H1 (cell line): ENCODE results near the gene DRD1. TPM values are rescaled to one million over a fixed set of nuclear protein-coding genes. Genes with fewer than 3 reads are reported as not detected.

Experiments used
- CTCF ChIA-PET: fragments of 300-600 bp; sonication (Branson Sonifier 250); formaldehyde crosslinking; loops from one replicate; lab custom pipeline; 2021; ENCODE audit not compliant: partially characterized antibody; lab: Charles Lee
- POLR2A ChIA-PET: fragments of 300-600 bp; sonication (Branson Sonifier 250); formaldehyde crosslinking; loops from one replicate; lab custom pipeline; 2021; ENCODE audit warnings: inconsistent platforms; ENCODE audit not compliant: partially characterized antibody; lab: Charles Lee
- DNase-seq, 2 experiments: peaks; one replicate each; pipeline versions ENCODE4 v3.0.0 to v3.0.0-alpha.2; 2010 to 2022; ENCODE audit warnings: low spot score in 2 of 2, low read depth in 1 of 2, mixed read lengths in 1 of 2
- FAIRE-seq: peaks from 2 replicates; lab custom pipeline; 2011; peaks lifted over from hg19 to GRCh38; lab: Jason Lieb, UNC
- H2AFZ ChIP-seq: 2 replicates; pipeline ENCODE4 v1.8.1; 2012; ENCODE audit warnings: low read length, inconsistent platforms
- H2AK5ac ChIP-seq: 2 replicates; pipeline ENCODE4 v1.6.1; 2013; ENCODE audit warnings: low read depth, low read length
- H2BK120ac ChIP-seq: replicated peaks from 2 replicates; pipeline ENCODE3; 2013; ENCODE audit warnings: low read depth, low read length, inconsistent platforms
- H2BK12ac ChIP-seq: 2 replicates; pipeline ENCODE4 v1.6.1; 2013; ENCODE audit warnings: low read depth, low read length
- H2BK15ac ChIP-seq: 2 replicates; pipeline ENCODE4 v1.6.1; 2013; ENCODE audit warnings: low read length
- H2BK20ac ChIP-seq: 2 replicates; pipeline ENCODE4 v1.6.1; 2013; ENCODE audit warnings: low read length
- H2BK5ac ChIP-seq: 2 replicates; pipeline ENCODE4 v1.6.1; 2013; ENCODE audit warnings: low read depth, low read length
- H3K14ac ChIP-seq: 2 replicates; pipeline ENCODE4 v1.6.1; 2013; ENCODE audit warnings: inconsistent platforms; ENCODE audit not compliant: insufficient read length
- H3K18ac ChIP-seq: 2 replicates; pipeline ENCODE4 v1.6.1; 2013; ENCODE audit warnings: low read length; ENCODE audit errors: extremely low read depth
- H3K23ac ChIP-seq: 2 replicates; pipeline ENCODE4 v1.6.1; 2013; ENCODE audit warnings: inconsistent platforms; ENCODE audit not compliant: insufficient read length
- H3K23me2 ChIP-seq: 2 replicates; pipeline ENCODE4 v1.6.1; 2013; ENCODE audit warnings: low read depth, low read length
- H3K27ac ChIP-seq: 2 replicates; pipeline ENCODE4 v1.6.1; 2011; ENCODE audit warnings: low read depth, low read length, inconsistent platforms
- H3K27me3 ChIP-seq, 4 experiments: replicated peaks in 1 of 4; 1 replicate in 1 of 4; 2 replicates in 3 of 4; pipeline versions ENCODE4 v1.6.1 to v1.8.1; 2011 to 2013; ENCODE audit warnings: low read length in 3 of 4, mild to moderate bottlenecking in 3 of 4, inconsistent platforms in 2 of 4, mixed read lengths in 2 of 4, moderate library complexity in 1 of 4; ENCODE audit not compliant: control insufficient read depth in 3 of 4, insufficient read depth in 3 of 4; ENCODE audit errors: extremely low read depth in 1 of 4
- H3K36me3 ChIP-seq, 4 experiments: 2 replicates each; pipeline versions ENCODE4 v1.6.1 to v1.8.1; 2011 to 2013; ENCODE audit warnings: mild to moderate bottlenecking in 4 of 4, low read length in 3 of 4, moderate library complexity in 2 of 4, control low read depth in 1 of 4, inconsistent platforms in 1 of 4; ENCODE audit not compliant: insufficient read depth in 4 of 4, control insufficient read depth in 2 of 4
- H3K4ac ChIP-seq: replicated peaks from 2 replicates; pipeline ENCODE3; 2013; ENCODE audit warnings: low read length, low read depth, mixed read lengths, inconsistent platforms; ENCODE audit not compliant: insufficient read length
- H3K4me1 ChIP-seq, 4 experiments: replicated peaks in 1 of 4; 1 replicate in 1 of 4; 2 replicates in 3 of 4; pipeline versions ENCODE4 v1.6.1 to v1.8.1; 2011 to 2013; ENCODE audit warnings: low read length in 3 of 4, inconsistent platforms in 2 of 4, mixed read lengths in 1 of 4; ENCODE audit not compliant: insufficient read depth in 4 of 4, control insufficient read depth in 3 of 4
- H3K4me2 ChIP-seq, 2 experiments: 2 replicates each; pipeline versions ENCODE4 v1.6.1 to v1.8.1; 2011 to 2013; ENCODE audit warnings: low read depth in 2 of 2, low read length in 2 of 2, control low read depth in 1 of 2, inconsistent platforms in 1 of 2, mild to moderate bottlenecking in 1 of 2; ENCODE audit not compliant: insufficient read depth in 1 of 2
- H3K4me3 ChIP-seq, 4 experiments: fragments of 200-600, 300-600 bp in 1 of 4; sonication (generic), shearing (Covaris generic), sonication (Bioruptor Twin) in 1 of 4; 2 replicates each; pipeline versions ENCODE4 v1.5.1 to v1.8.1; 2011 to 2016; ENCODE audit warnings: low read length in 4 of 4, low read depth in 3 of 4, control low read depth in 2 of 4, inconsistent platforms in 2 of 4, mild to moderate bottlenecking in 2 of 4, mixed read lengths in 1 of 4, moderate library complexity in 1 of 4; ENCODE audit not compliant: insufficient read depth in 2 of 4; ENCODE audit errors: extremely low read depth in 1 of 4
- H3K56ac ChIP-seq: replicated peaks from 2 replicates; pipeline ENCODE3; 2013; ENCODE audit warnings: low read depth, mild to moderate bottlenecking, mixed read lengths, low read length, inconsistent platforms; ENCODE audit not compliant: insufficient read length
- H3K79me1 ChIP-seq: 2 replicates; pipeline ENCODE4 v1.6.1; 2013; ENCODE audit warnings: low read depth, low read length, control low read depth
- H3K79me2 ChIP-seq, 2 experiments: 2 replicates each; pipeline versions ENCODE4 v1.6.1 to v1.8.1; 2012 to 2013; ENCODE audit warnings: low read length in 2 of 2, mild to moderate bottlenecking in 2 of 2, inconsistent platforms in 1 of 2; ENCODE audit not compliant: insufficient read depth in 2 of 2, control insufficient read depth in 1 of 2
- H3K9ac ChIP-seq, 4 experiments: replicated peaks in 1 of 4; 1 replicate in 1 of 4; 2 replicates in 3 of 4; pipeline versions ENCODE4 v1.6.1 to v1.8.1; 2011 to 2013; ENCODE audit warnings: low read depth in 3 of 4, low read length in 3 of 4, control low read depth in 2 of 4, mild to moderate bottlenecking in 2 of 4, moderate library complexity in 2 of 4, inconsistent platforms in 1 of 4; ENCODE audit errors: extremely low read depth in 1 of 4
- H3K9me3 ChIP-seq, 2 experiments: 2 replicates each; pipeline versions ENCODE4 v1.6.1 to v1.8.1; 2012 to 2013; ENCODE audit warnings: mild to moderate bottlenecking in 2 of 2, moderate library complexity in 2 of 2, control low read depth in 1 of 2, inconsistent platforms in 1 of 2, low read depth in 1 of 2, low read length in 1 of 2, mixed read lengths in 1 of 2; ENCODE audit not compliant: insufficient read depth in 2 of 2
- H4K20me1 ChIP-seq, 2 experiments: replicated peaks in 1 of 2; 2 replicates each; pipeline versions ENCODE3 to v1.8.1; 2011 to 2013; ENCODE audit warnings: inconsistent platforms in 2 of 2, low read length in 2 of 2, mild to moderate bottlenecking in 1 of 2; ENCODE audit not compliant: insufficient read depth in 2 of 2, control insufficient read depth in 1 of 2
- H4K5ac ChIP-seq: 2 replicates; pipeline ENCODE4 v1.6.1; 2013; ENCODE audit warnings: low read length, low read depth, mixed read lengths, inconsistent platforms; ENCODE audit not compliant: insufficient read length
- H4K8ac ChIP-seq: 2 replicates; pipeline ENCODE4 v1.8.0; 2013; ENCODE audit warnings: mild to moderate bottlenecking, moderate library complexity, low read length, inconsistent platforms; ENCODE audit not compliant: insufficient read depth; ENCODE audit errors: extremely low read depth
- H4K91ac ChIP-seq: replicated peaks from 2 replicates; pipeline ENCODE3; 2013; ENCODE audit warnings: low read length, mixed read lengths, inconsistent platforms; ENCODE audit not compliant: insufficient read length
- EP300 ChIP-seq, 2 experiments: IDR thresholded peaks; 1 replicate in 1 of 2; 2 replicates in 1 of 2; pipeline ENCODE4 v1.6.1; 2011 to 2012; ENCODE audit warnings: low read depth in 2 of 2, low read length in 2 of 2, mild to moderate bottlenecking in 2 of 2, borderline replicate concordance in 1 of 2, inconsistent platforms in 1 of 2, moderate library complexity in 1 of 2
- WGBS, 2 experiments: shearing (Covaris generic) in 1 of 2; methylation state at CpG; one replicate each; pipeline versions ENCODE4 v1.1.6 to v1.1.7; 2013 to 2015; ENCODE audit warnings: low lambda C conversion rate in 2 of 2, mixed read lengths in 2 of 2, inconsistent platforms in 1 of 2, low coverage in 1 of 2, missing lambda C conversion rate in 1 of 2; ENCODE audit not compliant: insufficient replicate concordance in 2 of 2, insufficient coverage in 1 of 2, insufficient read length in 1 of 2; ENCODE audit errors: extremely low coverage in 1 of 2, missing lambda C conversion rate in 1 of 2; 5-methylcytosine and 5-hydroxymethylcytosine counted together
- polyA plus RNA-seq, 7 experiments: library from polyadenylated mRNA; depleted of rRNA in 3 of 7; stranded (reverse) in 5 of 7; unstranded in 2 of 7; fragments of >200 nt in 5 of 7; fragments of 200-250 nt in 2 of 7; gene quantifications; 1 replicate in 5 of 7; 2 replicates in 1 of 7; 4 replicates in 1 of 7; pipeline versions ENCODE4 v1.2.1 to v1.2.3, GENCODE V29; 2011 to 2013; ENCODE audit warnings: missing spikeins in 2 of 7, mixed read lengths in 2 of 7
- total RNA-seq: library from RNA; stranded (reverse); fragmentation: NEBNext Ultra II Directional; extraction: Animal tissue kit (Norgen Biotek cat#: 25700); gene quantifications from 2 replicates; pipeline ENCODE4 v1.2.1, GENCODE V29; 2021

The DRD1 gene
- total and polyA plus RNA-seq, 2 of the 8 experiments (the other 6 are each of a cell fraction or from before 2014, with no cell fraction given): 0.03 to 0.19 TPM

DNA sequence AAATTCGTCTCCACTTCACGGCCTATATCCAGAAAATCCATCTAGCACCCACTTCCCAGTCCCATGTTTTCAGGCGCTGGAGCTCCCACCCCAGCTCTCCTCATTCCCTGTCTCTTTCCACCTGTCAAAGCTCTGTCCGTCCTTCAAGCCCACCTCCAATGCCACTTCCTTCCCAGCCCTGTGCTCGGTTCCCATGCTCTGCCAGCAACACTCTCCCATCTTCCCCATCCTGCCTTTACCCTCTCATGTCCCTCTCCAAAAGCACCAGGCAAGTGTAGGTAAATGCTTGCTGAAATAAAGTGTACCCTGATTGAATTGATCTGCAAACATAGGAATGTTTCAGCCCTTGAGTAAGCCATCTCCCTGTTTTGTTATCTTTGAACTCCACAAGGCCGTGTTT lies 9.2 kb downstream of the DRD1 start:
- Histone ChIP-seq H3K4me3 (no peak overlapping the region), H3K27ac (no peak overlapping the region), H3K79me2 (no peaks in the 10 kb centered on the region), H2BK120ac (no peak overlapping the region), H2BK12ac (no peak overlapping the region; the same call in 1 of the 2 replicates), H3K18ac (no peak overlapping the region), H3K36me3 (no peaks in the 10 kb centered on the region), H4K91ac (peak overlapping the region; percentile 48), H3K23ac (no peak overlapping the region), H3K56ac (no peak overlapping the region), H3K27me3 (no peaks in the 10 kb centered on the region; a peak in 1 of 7 replicates), H3K4me2 (peak overlapping the region in 1 of 2 experiments; percentile 23; a peak in 1 of 4 replicates), H3K4ac (no peak overlapping the region), H2BK5ac (no peak overlapping the region), H2AK5ac (no peak overlapping the region), H3K9me3 (no peaks in the 10 kb centered on the region), H3K4me1 (peaks cover 0 to 11% (median 5%) of the 10 kb centered on the region in 4 experiments; a peak in 4 of 7 replicates), H4K20me1 (no peaks in the 10 kb centered on the region), H3K79me1 (no peaks in the 10 kb centered on the region), H3K9ac (no peak overlapping the region), H3K23me2 (no peaks in the 10 kb centered on the region), H2BK15ac (no peak overlapping the region), H2BK20ac (no peak overlapping the region), H3K14ac (no peak overlapping the region), H4K8ac (no peak overlapping the region), H2AFZ (0 out of 2 replicates have a peak overlapping the region, but pooled peaks have one; percentile 2), H4K5ac (no peak overlapping the region)
- ChIA-PET CTCF (interaction anchor here (1.4 kb wide), 1 partner anchor 15 kb away, joined by 4 read pairs; no protein-coding TSS in a partner anchor), POLR2A (interaction anchor here (0.6 to 1.2 kb wide), 2 partner anchors 37 to 158 kb away, joined by 3 to 4 read pairs; no protein-coding TSS in a partner anchor)
- no peak for TF ChIP-seq EP300 (IDR thresholded peaks at IDR 0.05; ENCODE audit: borderline replicate concordance in 1 of 2, low read depth in 2 of 2, low read length in 2 of 2)
- DNase-seq (no peak), FAIRE-seq (no peak)
- 64% methylated on average over 6 of the region's 6 CpGs; no CpG with 5 or more reads in 1 of the 2 experiments for WGBS, 2 experiments
